ENCODE measurements around the gene CUL3.

The CUL3 gene

GRCh38 chr2:224601923-224602322 is 16.8 kb upstream of the CUL3 start:
- H3K4me2 ChIP-seq (ENCODE audit: low read length) = no peak overlapping the region
- no peaks in the 10 kb centered on the region for H4K20me1 ChIP-seq (ENCODE audit: insufficient read depth, low read length)
- no peaks in the 10 kb centered on the region for H3K36me3 ChIP-seq (replicated peaks; ENCODE audit: low read depth, low read length)
- H2AFZ ChIP-seq (ENCODE audit: low read depth, low read length) = no peak overlapping the region
- no peak overlapping the region for H3K27ac ChIP-seq (ENCODE audit: low read length)
- H3K9ac ChIP-seq (ENCODE audit: low read length) = no peak overlapping the region
- no peaks in the 10 kb centered on the region for H3K79me2 ChIP-seq (ENCODE audit: low read length)
- no peaks in the 10 kb centered on the region for H3K4me1 ChIP-seq (ENCODE audit: low read length)
- H3K4me3 ChIP-seq (ENCODE audit: low read length) = no peak overlapping the region
- H3K27me3 ChIP-seq (ENCODE audit: low read depth, low read length) = no peaks in the 10 kb centered on the region
- no peaks in the 10 kb centered on the region for H3K9me3 ChIP-seq (ENCODE audit: insufficient read depth, low read length)
- TF ChIP-seq EZH2phosphoT487 (IDR thresholded peaks at IDR 0.05; ENCODE audit: low read depth) (no peak), CTCF (IDR thresholded peaks at IDR 0.05; ENCODE audit: low read depth, low read length) (no peak)

- TF ChIP-seq CTCF (IDR thresholded peaks at IDR 0.05; ENCODE audit: low read depth, low read length) (no peak), EZH2phosphoT487 (IDR thresholded peaks at IDR 0.05; ENCODE audit: low read depth) (no peak)
- Histone ChIP-seq H3K27ac (ENCODE audit: low read length) (no peak overlapping the region), H3K27me3 (ENCODE audit: low read depth, low read length) (no peaks in the 10 kb centered on the region), H3K4me2 (ENCODE audit: low read length) (no peak overlapping the region), H3K4me3 (ENCODE audit: low read length) (no peak overlapping the region), H3K9me3 (ENCODE audit: insufficient read depth, low read length) (no peaks in the 10 kb centered on the region), H3K4me1 (ENCODE audit: low read length) (peaks cover 4% of the 10 kb centered on the region; the same call in 1 of the 2 replicates), H3K9ac (ENCODE audit: low read length) (no peak overlapping the region), H2AFZ (ENCODE audit: low read depth, low read length) (no peak overlapping the region), H4K20me1 (ENCODE audit: insufficient read depth, low read length) (no peaks in the 10 kb centered on the region), H3K36me3 (replicated peaks; ENCODE audit: low read depth, low read length) (no peaks in the 10 kb centered on the region), H3K79me2 (ENCODE audit: low read length) (no peaks in the 10 kb centered on the region)
These were observed 13.5 kb upstream of the CUL3 start for GRCh38 chr2:224598678-224599077.

- Histone ChIP-seq H4K20me1 (ENCODE audit: insufficient read depth, low read length) (no peaks in the 10 kb centered on the region), H2AFZ (ENCODE audit: low read depth, low read length) (no peak overlapping the region), H3K27ac (ENCODE audit: low read length) (no peak overlapping the region), H3K36me3 (replicated peaks; ENCODE audit: low read depth, low read length) (no peaks in the 10 kb centered on the region), H3K27me3 (ENCODE audit: low read depth, low read length) (no peaks in the 10 kb centered on the region), H3K4me2 (ENCODE audit: low read length) (no peak overlapping the region), H3K9me3 (ENCODE audit: insufficient read depth, low read length) (no peaks in the 10 kb centered on the region), H3K79me2 (ENCODE audit: low read length) (no peaks in the 10 kb centered on the region), H3K4me1 (ENCODE audit: low read length) (peaks cover 4% of the 10 kb centered on the region; the same call in 1 of the 2 replicates), H3K4me3 (ENCODE audit: low read length) (no peak overlapping the region), H3K9ac (ENCODE audit: low read length) (no peak overlapping the region)
- no peak for TF ChIP-seq EZH2phosphoT487 (IDR thresholded peaks at IDR 0.05; ENCODE audit: low read depth)
- TF ChIP-seq CTCF (IDR thresholded peaks at IDR 0.05; ENCODE audit: low read depth, low read length) = no peak
These were observed 11.1 kb upstream of the CUL3 start for GRCh38 chr2:224596289-224596688.

GRCh38 chr2:224595518-224595917 is 10.4 kb upstream of the CUL3 start:
- Histone ChIP-seq H3K9me3 (ENCODE audit: insufficient read depth, low read length) (no peaks in the 10 kb centered on the region), H3K27ac (ENCODE audit: low read length) (no peak overlapping the region), H3K27me3 (ENCODE audit: low read depth, low read length) (no peaks in the 10 kb centered on the region), H3K36me3 (replicated peaks; ENCODE audit: low read depth, low read length) (no peaks in the 10 kb centered on the region), H2AFZ (ENCODE audit: low read depth, low read length) (no peak overlapping the region), H3K4me3 (ENCODE audit: low read length) (no peak overlapping the region), H3K4me2 (ENCODE audit: low read length) (no peak overlapping the region), H3K79me2 (ENCODE audit: low read length) (no peaks in the 10 kb centered on the region), H4K20me1 (ENCODE audit: insufficient read depth, low read length) (no peaks in the 10 kb centered on the region), H3K4me1 (ENCODE audit: low read length) (peaks cover 4% of the 10 kb centered on the region; the same call in 1 of the 2 replicates), H3K9ac (ENCODE audit: low read length) (no peak overlapping the region)
- TF ChIP-seq EZH2phosphoT487 (IDR thresholded peaks at IDR 0.05; ENCODE audit: low read depth) (no peak), CTCF (IDR thresholded peaks at IDR 0.05; ENCODE audit: low read depth, low read length) (no peak)
